ENCODE data around the gene NRP2.

DNA sequence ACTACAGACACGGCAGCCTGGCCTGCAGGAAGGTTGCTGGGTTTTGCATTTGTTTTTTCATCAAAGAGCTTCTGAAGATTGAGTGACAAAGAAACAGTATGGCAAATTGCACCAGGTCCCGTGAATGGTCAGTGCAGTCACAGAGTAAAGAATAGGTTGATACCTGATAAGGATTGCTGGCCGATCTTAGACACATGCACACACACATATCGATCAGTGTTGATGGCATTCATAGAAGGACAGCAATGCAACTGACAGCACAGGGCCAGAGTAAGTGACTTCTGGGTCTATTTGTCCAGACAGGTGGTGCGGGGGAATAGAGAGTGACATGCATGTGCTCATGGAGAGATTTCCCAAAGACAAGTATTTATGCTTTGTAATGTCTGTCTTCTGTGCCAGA, 42.8 kb downstream of the NRP2 start:
- TF ChIP-seq, protein P1, sequence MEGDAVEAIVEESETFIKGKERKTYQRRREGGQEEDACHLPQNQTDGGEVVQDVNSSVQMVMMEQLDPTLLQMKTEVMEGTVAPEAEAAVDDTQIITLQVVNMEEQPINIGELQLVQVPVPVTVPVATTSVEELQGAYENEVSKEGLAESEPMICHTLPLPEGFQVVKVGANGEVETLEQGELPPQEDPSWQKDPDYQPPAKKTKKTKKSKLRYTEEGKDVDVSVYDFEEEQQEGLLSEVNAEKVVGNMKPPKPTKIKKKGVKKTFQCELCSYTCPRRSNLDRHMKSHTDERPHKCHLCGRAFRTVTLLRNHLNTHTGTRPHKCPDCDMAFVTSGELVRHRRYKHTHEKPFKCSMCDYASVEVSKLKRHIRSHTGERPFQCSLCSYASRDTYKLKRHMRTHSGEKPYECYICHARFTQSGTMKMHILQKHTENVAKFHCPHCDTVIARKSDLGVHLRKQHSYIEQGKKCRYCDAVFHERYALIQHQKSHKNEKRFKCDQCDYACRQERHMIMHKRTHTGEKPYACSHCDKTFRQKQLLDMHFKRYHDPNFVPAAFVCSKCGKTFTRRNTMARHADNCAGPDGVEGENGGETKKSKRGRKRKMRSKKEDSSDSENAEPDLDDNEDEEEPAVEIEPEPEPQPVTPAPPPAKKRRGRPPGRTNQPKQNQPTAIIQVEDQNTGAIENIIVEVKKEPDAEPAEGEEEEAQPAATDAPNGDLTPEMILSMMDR (conservative IDR thresholded peaks at IDR 0.05; ENCODE audit: low read depth, low read length) = no peak
- no peak for TF ChIP-seq EZH2 (IDR thresholded peaks at IDR 0.05; ENCODE audit: low read length, unreplicated experiment)
